Activated effector memory CD4-positive, alpha-beta T cell treated with anti-CD3 and anti-CD28 coated beads, Interleukin-2, amount 50 U/mL, for 16 hours (primary cell): ENCODE results near the gene OR2A25.
"Not testable (repeated sequence)": the region's sequence is repeated elsewhere in the genome, so short reads cannot be mapped to it uniquely, and the experiment has no call there.

Experiments
- DNase-seq: peaks from one replicate; pipeline ENCODE4 v3.0.0-alpha.2; 2020

OR2A25 gene, protein sequence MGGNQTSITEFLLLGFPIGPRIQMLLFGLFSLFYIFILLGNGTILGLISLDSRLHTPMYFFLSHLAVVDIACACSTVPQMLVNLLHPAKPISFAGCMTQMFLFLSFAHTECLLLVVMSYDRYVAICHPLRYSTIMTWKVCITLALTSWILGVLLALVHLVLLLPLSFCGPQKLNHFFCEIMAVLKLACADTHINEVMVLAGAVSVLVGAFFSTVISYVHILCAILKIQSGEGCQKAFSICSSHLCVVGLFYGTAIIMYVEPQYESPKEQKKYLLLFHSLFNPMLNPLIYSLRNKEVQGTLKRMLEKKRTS

DNA sequence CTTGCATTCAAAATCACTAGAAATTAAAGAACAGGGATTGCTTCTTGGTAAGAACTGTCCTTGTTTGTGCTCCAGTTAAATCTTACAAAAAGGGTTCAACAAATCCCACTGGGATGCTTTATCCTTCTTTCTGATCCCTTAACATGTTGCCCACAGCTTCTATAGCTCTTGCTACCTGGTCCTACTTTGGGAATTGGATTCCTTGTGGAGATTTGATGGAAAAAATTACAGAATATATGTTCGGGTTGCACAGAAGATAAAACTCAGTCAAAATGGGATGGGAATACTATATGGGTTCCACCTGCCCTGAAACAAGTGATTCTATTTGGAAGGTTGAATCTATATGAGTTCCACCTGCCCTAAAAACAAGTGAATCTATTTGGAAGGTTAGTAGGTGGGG, at the start of gene OR2A25:
TSS of gene OR2A25 (plus strand) at position 301 of the 400 bp plus-strand sequence. CDS start 4,409 bp downstream, outside the sequence.
- DNase-seq, result no peak

GRCh38 chr7:144020340-144020739, 49.3 kb upstream of the OR2A25 start:
- no peak for DNase-seq

- no peak for DNase-seq
These were observed 47.4 kb upstream of the OR2A25 start for GRCh38 chr7:144022169-144022568.

- no peak for DNase-seq
These were observed 46.3 kb upstream of the OR2A25 start for GRCh38 chr7:144023171-144023827.

DNA sequence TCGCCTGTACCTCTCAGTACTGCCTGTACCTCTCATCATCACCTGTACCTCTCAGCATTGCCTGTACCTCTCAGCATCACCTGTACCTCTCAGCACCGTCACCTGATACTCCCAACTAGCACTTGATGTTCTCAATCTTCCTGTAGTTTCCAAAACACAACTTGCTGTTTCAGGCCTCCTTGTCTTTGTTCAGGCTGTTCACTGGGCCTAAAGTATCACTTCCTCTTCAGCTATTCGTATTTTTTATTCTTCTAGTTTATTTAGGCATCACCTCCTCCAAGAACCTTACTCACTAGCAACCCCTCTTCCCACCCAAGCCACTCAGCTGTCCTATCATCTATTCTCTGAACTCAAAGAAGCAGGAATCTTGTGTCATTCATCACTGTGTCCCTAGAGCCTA, 45.4 kb upstream of the OR2A25 start:
- DNase-seq, result no peak

- no peak for DNase-seq
These were observed 43.3 kb upstream of the OR2A25 start for GRCh38 chr7:144026203-144026883.

GRCh38 chr7:144027070-144027469, 42.5 kb upstream of the OR2A25 start:
- no peak for DNase-seq

DNA sequence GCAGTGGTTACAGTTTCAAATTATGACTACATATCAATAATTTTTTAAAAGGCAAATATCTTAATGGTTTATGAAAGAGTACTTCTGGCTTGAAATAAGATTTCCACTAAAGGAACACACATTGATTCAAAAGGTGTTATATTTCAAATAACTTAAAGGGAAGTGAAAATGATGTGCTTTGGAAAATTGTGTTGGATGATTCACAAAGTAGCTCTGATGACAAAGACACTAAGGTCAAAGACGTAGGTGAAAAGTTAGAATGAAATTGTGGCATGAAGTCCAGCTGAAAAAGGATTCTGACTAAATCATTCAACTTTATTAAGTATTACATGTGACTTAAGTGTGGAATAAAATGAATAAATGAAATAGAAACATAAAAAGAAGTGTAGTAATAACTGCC, 41.6 kb upstream of the OR2A25 start:
- DNase-seq, result no peak

- no peak for DNase-seq
These were observed 41.1 kb upstream of the OR2A25 start for GRCh38 chr7:144028547-144028946.

- DNase-seq, result no peak
These were observed 37.1 kb upstream of the OR2A25 start for GRCh38 chr7:144032516-144032915.

DNA sequence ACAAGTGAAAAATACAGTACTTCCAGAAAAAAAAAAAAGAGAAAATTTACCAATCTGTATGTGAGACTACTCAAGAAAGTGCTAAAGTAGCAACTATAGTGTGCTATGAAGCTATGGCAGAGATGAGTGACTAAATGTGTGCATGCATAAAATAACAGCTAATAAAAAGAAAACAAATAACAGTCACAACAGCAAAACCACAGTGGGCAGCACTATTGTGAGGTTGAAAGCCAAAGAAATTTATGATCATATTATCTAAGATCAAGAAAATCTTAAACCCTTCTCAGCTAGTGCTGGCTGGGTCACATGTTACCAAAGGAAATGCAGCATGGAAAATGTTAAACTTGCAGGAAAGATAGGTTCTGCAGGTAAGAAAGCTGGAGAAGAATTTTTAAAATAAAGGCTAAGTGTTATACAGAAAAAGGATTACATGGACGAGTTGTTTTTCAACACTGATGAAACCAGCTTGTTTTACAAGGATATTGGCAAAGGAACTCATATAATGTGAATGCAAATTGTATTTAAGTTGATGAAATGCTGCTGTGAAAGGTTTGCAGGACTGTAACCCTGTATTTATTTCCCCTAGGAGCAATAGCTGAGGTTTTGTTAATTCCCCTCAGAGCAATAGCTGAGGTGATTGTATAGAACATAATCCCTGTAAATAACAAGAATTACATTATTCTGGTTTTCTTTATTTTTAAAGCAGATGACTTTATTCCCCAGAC, 36.5 kb upstream of the OR2A25 start:
- DNase-seq, result no peak

GRCh38 chr7:144035385-144035784, 34.2 kb upstream of the OR2A25 start:
- no peak for DNase-seq

GRCh38 chr7:144036302-144036885, 33.2 kb upstream of the OR2A25 start:
- no peak for DNase-seq

GRCh38 chr7:144037414-144038035, 32.1 kb upstream of the OR2A25 start:
- DNase-seq, result no peak

- no peak for DNase-seq
These were observed 30.7 kb upstream of the OR2A25 start for GRCh38 chr7:144038887-144039286.

DNA sequence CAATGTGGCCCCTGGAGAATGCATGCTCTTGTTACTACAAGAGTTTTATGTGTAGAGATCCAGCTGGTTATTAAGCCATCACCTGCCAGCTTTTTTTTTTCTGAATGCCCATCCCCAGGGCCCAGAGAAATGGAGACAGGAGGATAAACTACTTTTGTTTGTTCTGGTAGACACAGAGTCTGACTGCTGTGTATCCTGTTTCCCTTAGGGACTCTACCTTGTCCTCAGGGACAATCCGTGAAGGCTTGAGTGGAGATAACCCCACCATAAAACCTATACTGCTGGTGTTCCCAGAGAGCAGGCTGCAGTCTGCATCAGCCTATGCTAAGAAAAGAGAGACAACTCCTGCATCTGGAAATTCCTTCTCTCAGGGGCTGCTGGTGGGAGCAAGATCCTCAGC, 21.0 kb upstream of the OR2A25 start, which contains the start of gene OR2A5:
TSS of gene OR2A5 (plus strand) at position 301 of the 400 bp plus-strand sequence. CDS start 1,454 bp downstream, outside the sequence.
- no peak for DNase-seq

- no peak for DNase-seq
These were observed 20.1 kb upstream of the OR2A25 start for GRCh38 chr7:144049491-144049890.

DNA sequence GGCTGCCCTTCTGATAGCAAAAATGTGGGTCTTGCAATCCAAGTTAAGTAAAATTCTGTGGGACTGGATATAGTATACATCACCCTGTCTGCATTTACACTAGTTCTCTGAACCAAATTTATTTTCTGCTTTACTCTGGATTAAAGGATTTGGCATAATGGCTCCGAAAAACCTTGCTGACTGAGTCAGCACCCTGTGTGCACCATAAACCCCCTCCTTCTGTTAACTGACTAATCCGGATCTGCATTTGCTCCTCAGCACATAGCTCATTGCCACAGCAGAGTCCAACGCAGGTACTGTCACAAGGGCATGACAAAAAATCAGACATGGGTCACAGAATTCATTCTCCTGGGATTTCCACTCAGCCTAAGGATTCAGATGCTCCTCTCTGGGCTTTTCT, 19.5 kb upstream of the OR2A25 start:
- DNase-seq, result no peak

GRCh38 chr7:144050884-144051283, 18.7 kb upstream of the OR2A25 start:
- DNase-seq, result not testable (repeated sequence)

DNA sequence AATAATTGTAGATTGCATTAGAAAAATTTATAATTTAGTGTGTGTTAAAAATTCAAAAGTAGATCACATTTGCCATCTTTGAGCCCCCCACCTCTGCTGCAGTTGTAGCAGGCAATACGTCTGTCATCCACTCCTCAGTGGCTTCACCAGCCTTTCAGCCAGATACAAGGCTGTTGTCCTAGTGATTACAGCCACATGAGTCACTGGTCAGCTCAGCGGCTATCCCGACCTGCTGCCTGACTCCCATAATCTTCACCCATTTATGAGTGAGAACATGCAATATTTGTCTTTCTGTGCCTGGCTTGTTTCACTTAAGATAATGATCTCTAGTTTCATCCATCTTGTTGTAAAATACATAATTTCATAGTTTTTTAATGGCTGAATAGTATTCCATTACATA, 11.7 kb upstream of the OR2A25 start:
- no peak for DNase-seq

GRCh38 chr7:144063710-144064109, 5.9 kb upstream of the OR2A25 start:
- DNase-seq, result no peak

DNA sequence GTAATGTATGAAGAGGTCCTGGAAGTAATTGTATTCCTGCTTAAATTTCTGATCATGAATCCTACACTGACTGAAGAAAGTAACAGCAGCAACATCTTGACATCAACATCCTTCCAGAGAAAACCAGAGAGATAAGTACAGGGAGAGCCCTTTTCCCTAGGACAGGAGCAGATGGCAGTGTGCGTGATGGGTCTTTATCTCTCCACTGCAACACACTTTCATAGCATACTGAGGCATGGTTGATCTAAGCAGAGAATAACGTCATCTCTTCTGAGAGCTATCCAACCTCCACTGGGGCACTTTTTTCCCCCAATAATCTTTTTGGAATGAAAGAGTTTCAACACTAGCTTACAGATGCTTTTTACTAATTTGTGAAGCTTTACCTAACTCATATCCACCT, 342 bp downstream of the OR2A25 start:
- DNase-seq, result no peak
